Measurements from ENCODE around the gene TJP1.

GRCh38 chr15:29838352-29839010 is 16.2 kb upstream of the TJP1 start:
- TF ChIP-seq SIN3A (IDR thresholded peaks at IDR 0.05; ENCODE audit: borderline replicate concordance, insufficient read depth, low read length) (no peak), POLR2AphosphoS5 (IDR thresholded peaks at IDR 0.05; ENCODE audit: low read depth, low read length) (no peak)

Data from PFSK-1 (cell line).